Peyer's patch (tissue), 4 donors: ENCODE data around the gene SBNO1. TPM values are rescaled to one million over a fixed set of nuclear protein-coding genes. Genes with fewer than 3 reads are reported as not detected.
A peak's percentile ranks its signal among the peaks of the same experiment; 100 is the strongest.

ENCODE experiments used
- DNase-seq, 3 donors: peaks; one replicate each; pipeline ENCODE4 v3.0.0-alpha.2; 2017 to 2019
- H3K27ac ChIP-seq, 4 donors: fragments of 200-600 bp; sonication (generic); one replicate each; pipeline ENCODE4 v1.5.1; 2016 to 2019
- H3K27me3 ChIP-seq, 2 donors: fragments of 200-600 bp; sonication (generic); one replicate each; pipeline ENCODE4 v1.5.1; 2019
- H3K36me3 ChIP-seq, 3 donors: fragments of 200-600 bp; sonication (generic); one replicate each; pipeline ENCODE4 v1.5.1; 2016 to 2019
- H3K4me1 ChIP-seq, 4 donors: fragments of 200-600 bp; sonication (generic); one replicate each; pipeline ENCODE4 v1.5.1; 2016 to 2019
- H3K4me3 ChIP-seq, 4 donors: fragments of 200-600 bp; sonication (generic); 1 replicate in 3 of 4; 2 replicates in 1 of 4; pipeline ENCODE4 v1.5.1; 2016 to 2019; ENCODE audit warnings: mild to moderate bottlenecking in 1 of 4
- H3K9me3 ChIP-seq, 4 donors: fragments of 200-600 bp; sonication (generic); one replicate each; pipeline ENCODE4 v1.5.1; 2016 to 2019; ENCODE audit warnings: mild to moderate bottlenecking in 1 of 4
- CTCF ChIP-seq, 6 experiments: fragments of 450-650 bp in 4 of 6; fragments of 200-600 bp in 2 of 6; sonication (generic) in 1 of 6; IDR thresholded peaks; one replicate each; pipeline ENCODE4 v1.5.1; 2017 to 2019; ENCODE audit warnings: antibody characterized with exemption in 6 of 6, mild to moderate bottlenecking in 3 of 6, moderate library complexity in 1 of 6
- POLR2A ChIP-seq, 2 donors: fragments of 450-650 bp; IDR thresholded peaks; one replicate each; pipeline ENCODE4 v1.5.1; 2017; ENCODE audit warnings: antibody characterized with exemption in 2 of 2, mild to moderate bottlenecking in 2 of 2, moderate library complexity in 2 of 2
- total RNA-seq, 4 donors: library from RNA; depleted of rRNA; stranded (reverse); fragments of >200 nt; gene quantifications; one replicate each; pipeline ENCODE4 v1.1.0, GENCODE V29; 2016

SBNO1 gene
- total RNA-seq, 4 donors from 2014 or later, result 16.2 to 23.9 (median 18.8) TPM

DNA sequence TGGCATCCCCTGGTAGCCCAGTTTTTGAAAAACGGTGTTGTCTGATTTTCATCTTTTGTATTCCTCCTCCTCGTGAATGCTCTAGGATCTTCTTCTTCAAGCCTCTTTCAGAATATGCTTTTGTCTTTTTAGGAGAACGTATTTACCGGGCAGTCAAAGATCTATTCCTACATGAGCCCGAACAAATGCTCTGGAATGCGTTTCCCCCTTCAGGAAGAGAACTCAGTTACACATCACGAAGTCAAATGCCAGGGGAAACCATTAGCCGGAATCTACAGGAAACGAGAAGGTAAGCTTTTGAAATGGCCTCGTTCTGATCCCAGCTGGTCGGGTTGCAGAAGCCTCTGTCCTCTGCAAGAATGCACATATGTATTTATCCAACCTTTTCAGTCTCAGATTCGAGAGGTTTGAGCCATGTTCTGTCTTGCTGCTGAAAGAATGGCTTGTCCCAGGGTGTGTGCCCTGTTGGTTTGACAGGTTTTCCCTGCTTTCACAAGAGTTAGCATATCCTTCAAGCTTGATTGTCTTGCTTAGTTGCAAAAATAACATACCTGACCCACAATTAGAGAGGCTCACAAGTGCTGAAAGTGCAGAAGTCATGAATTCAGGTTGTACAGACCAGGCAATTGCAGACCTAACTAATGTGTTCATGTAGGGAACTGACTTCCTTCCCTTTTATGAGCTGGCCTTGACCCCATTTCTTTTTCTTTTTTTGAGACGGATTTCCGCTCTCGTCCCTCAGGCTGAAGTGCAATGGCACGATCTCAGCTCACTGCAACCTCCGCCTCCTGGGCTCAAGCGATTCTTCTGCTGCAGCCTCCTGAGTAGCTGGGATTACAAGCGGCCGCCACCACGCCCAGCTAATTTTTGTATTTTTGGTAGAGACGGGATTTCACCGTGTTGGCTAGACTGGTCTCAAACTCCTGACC lies 26.1 kb upstream of the SBNO1 start:
- Histone ChIP-seq H3K27ac (peak overlapping the region; percentile 74 to 93 (median 86)), H3K4me3 (peak overlapping the region in 2 of 4 donors; percentile 75 to 80), H3K9me3 (no peaks in the 10 kb centered on the region), H3K27me3 (no peaks in the 10 kb centered on the region), H3K4me1 (peaks cover 0 to 33% (median 9%) of the 10 kb centered on the region in 4 donors), H3K36me3 (peaks cover 0 to 48% (median 0%) of the 10 kb centered on the region in 3 donors)
- no peak for DNase-seq
- TF ChIP-seq POLR2A (IDR thresholded peaks at IDR 0.05) (no peak), CTCF (IDR thresholded peaks at IDR 0.05) (no peak)

- peaks cover 0 to 38% (median 0%) of the 10 kb centered on the region in 3 donors for H3K36me3 ChIP-seq
- TF ChIP-seq POLR2A (IDR thresholded peaks at IDR 0.05) (peak; percentile 51 to 68), CTCF (IDR thresholded peaks at IDR 0.05) (peak in 1 of 6 experiments; percentile 19)
- DNase-seq, result peak; percentile 46 to 83 (median 82)
- peak overlapping the region; percentile 66 to 80 (median 76) for H3K4me3 ChIP-seq
- H3K27me3 ChIP-seq, result no peaks in the 10 kb centered on the region
- peak overlapping the region; percentile 74 to 93 (median 86) for H3K27ac ChIP-seq
- peaks cover 3 to 35% (median 10%) of the 10 kb centered on the region in 4 donors for H3K4me1 ChIP-seq
- no peaks in the 10 kb centered on the region for H3K9me3 ChIP-seq
Observed at GRCh38 chr12:123389560-123390351, 25.1 kb upstream of the SBNO1 start.

DNA sequence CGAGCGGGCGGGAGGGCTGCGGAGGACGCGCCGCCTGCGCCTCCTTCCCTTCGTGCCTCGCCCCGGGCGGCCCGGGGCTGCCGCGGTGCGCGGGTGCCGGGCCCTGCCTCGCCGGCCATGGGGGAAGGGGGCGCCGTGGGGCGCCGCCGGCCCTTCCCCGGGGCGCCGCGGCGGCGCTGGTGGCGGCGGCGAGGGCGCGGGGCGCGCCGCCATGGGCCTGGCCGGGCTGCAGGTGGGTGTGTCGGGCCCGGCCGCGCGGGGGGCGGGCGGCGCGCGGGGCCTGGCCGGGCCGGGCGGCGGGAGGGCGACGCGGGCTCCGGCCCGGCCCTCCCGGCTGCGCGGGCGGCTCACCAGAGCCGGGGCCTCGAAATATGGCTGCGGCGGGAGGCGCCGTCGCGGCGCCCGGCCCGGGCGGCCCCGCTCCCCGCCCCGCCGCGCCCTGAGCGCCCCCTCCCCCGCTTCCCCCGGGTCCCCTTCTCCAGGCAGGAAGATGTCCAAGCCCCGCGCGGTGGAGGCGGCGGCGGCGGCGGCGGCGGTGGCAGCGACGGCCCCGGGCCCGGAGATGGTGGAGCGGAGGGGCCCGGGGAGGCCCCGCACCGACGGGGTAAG lies 24.4 kb upstream of the SBNO1 start:
- peaks cover 5 to 41% (median 11%) of the 10 kb centered on the region in 4 donors for H3K4me1 ChIP-seq
- H3K27ac ChIP-seq, result peak overlapping the region; percentile 87 to 93 (median 89)
- peaks cover 0 to 31% (median 0%) of the 10 kb centered on the region in 3 donors for H3K36me3 ChIP-seq
- peak overlapping the region; percentile 68 to 80 (median 76) for H3K4me3 ChIP-seq
- peak in 2 of 3 donors; percentile 47 to 52 for DNase-seq
- TF ChIP-seq CTCF (IDR thresholded peaks at IDR 0.05) (peak in 2 of 6 experiments; percentile 6 to 13), POLR2A (IDR thresholded peaks at IDR 0.05) (no peak)
- no peaks in the 10 kb centered on the region for H3K27me3 ChIP-seq
- H3K9me3 ChIP-seq, result no peaks in the 10 kb centered on the region

- DNase-seq, result peak; percentile 67 to 89 (median 87)
- peak overlapping the region; percentile 62 to 76 (median 72) for H3K4me3 ChIP-seq
- H3K4me1 ChIP-seq, result peaks cover 5 to 41% (median 11%) of the 10 kb centered on the region in 4 donors
- H3K27me3 ChIP-seq, result no peaks in the 10 kb centered on the region
- no peaks in the 10 kb centered on the region for H3K9me3 ChIP-seq
- peak overlapping the region; percentile 88 to 93 (median 90) for H3K27ac ChIP-seq
- peaks cover 0 to 25% (median 0%) of the 10 kb centered on the region in 3 donors for H3K36me3 ChIP-seq
- no peak for TF ChIP-seq POLR2A (IDR thresholded peaks at IDR 0.05)
- peak in 1 of 6 experiments; percentile 24 for TF ChIP-seq CTCF (IDR thresholded peaks at IDR 0.05)
Observed at GRCh38 chr12:123388177-123388950, 23.7 kb upstream of the SBNO1 start.
